GM18861 (cell line): ENCODE measurements around the gene CAMSAP2.
"Not testable (repeated sequence)": the region's sequence is repeated elsewhere in the genome, so short reads cannot be mapped to it uniquely, and the experiment has no call there.

Source experiments
- ATAC-seq: cut with Tn5 transposase; IDR thresholded peaks from one replicate; pipeline ENCODE4 v1.9.1; 2021; ENCODE audit not compliant: unreplicated experiment

Gene CAMSAP2

GRCh38 chr1:200780545-200781369, 42.1 kb downstream of the CAMSAP2 start:
- ATAC-seq: no peak

- no peak for ATAC-seq
These were observed 45.2 kb downstream of the CAMSAP2 start for GRCh38 chr1:200783926-200784325.

DNA sequence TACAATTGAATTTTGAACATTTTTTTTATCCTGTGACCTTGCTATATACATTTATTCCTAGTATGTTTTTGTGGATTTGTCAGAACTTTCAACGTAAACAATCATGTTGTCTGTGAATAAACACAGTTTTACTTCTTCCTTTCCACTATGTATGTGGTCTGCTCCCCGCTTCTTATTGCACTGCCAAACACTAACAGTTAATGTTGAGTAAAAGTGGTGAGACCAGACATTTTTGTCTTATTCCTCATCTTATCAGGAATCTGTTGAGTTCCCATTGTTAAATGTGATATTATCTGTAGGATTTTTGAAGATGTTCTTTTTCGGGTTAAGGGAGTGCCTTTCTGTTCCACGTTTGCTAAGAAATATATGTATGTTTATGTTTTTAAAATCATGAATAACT, 45.9 kb downstream of the CAMSAP2 start:
- no peak for ATAC-seq

- no peak for ATAC-seq
These were observed 48.1 kb downstream of the CAMSAP2 start for GRCh38 chr1:200786788-200787187.

- no peak for ATAC-seq
These were observed 49.2 kb downstream of the CAMSAP2 start for GRCh38 chr1:200787896-200788387.

DNA sequence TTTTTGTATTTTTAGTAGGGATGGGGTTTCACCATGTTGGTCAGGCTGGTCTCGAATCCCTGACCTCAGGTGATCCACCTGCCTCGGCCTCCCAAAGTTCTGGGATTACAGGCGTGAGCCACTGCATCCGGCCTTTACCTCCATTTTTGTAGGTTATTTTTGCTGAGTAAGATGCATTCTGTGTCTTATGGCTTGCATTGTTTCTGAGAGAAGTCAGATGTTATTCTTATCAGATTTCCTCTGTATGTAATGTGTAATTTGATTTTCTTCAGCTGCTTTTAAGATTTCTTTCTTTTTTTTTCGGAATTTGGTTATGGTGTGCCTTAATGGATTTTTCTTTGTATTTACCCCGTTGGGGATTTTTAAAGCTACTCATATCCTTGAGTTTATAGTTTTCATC, 52.3 kb downstream of the CAMSAP2 start:
- not testable (repeated sequence) for ATAC-seq

GRCh38 chr1:200793677-200794076, 55.0 kb downstream of the CAMSAP2 start:
- no peak for ATAC-seq

- ATAC-seq: no peak
These were observed 55.9 kb downstream of the CAMSAP2 start for GRCh38 chr1:200794506-200795065.

DNA sequence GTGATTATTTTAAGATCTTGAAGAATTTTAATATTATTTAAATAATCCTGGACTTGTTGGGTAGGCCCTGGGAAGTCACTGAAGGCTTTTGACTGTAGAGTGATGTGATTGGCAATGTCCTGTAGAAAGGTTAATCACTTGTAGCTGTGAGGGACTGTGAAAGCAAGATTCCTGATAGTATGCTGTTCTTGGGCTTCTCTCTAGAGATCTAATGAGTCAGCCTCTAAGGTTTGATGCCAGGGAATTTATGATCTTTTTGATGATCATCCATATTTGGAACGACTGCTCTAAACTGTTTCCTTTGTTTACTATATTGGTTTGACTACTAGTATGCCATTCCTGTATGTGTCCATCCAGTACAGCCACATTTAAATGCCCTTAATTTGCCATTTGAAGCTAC, 56.5 kb downstream of the CAMSAP2 start:
- no peak for ATAC-seq

- ATAC-seq: no peak
These were observed 63.3 kb downstream of the CAMSAP2 start for GRCh38 chr1:200802042-200802441.

DNA sequence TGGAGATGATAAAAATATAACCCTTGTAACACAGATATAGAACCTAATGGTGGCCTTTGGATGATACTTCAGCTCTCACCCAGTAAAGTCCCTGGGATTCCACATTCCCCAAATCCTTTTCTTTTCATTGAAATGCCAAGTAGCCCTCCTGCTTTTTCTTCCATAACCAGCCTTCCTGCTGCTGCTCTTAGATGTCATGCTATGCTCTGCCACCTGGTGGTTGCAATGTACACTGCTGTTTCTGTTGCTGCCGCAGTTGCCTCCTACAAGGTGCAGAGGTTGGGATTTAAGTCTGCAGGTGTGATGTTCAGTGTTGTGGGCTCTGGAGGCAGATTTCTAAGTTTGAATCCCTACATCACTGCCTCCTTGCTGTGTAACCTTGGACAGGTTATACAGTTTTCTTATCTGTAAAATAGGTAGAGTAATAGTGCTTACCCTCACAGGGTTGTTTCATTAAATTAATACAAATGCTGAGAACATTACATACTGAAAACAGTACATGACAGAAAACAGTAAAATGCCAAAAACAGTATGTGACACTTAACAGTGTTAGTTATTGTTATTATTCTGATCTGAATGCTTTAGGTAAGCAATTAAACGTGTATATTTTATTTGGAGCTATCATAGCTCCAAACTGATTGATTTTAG, 64.3 kb downstream of the CAMSAP2 start:
- peak; percentile 54 for ATAC-seq

GRCh38 chr1:200805719-200806118, 67.0 kb downstream of the CAMSAP2 start:
- ATAC-seq: no peak

DNA sequence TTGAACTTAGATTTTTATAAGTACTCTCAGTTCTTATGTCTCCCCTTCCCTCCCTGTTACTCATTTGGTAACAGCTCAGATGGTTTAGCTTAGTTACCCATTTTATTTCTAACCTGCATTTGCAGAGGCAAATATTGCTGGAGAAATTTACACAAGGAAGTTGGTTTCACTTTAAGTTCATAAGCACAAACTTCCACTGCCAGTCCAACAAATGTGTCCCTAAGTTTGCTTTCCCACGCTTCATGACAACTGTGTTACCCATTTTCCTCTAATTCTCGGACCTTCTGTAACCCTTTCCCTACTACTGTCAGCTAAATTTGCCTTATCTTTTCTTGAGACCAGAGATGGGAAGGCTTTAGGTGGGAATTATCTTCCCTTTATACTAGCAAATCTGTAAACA, 70.2 kb downstream of the CAMSAP2 start:
- no peak for ATAC-seq

- no peak for ATAC-seq
These were observed 73.0 kb downstream of the CAMSAP2 start for GRCh38 chr1:200811704-200812103.

DNA sequence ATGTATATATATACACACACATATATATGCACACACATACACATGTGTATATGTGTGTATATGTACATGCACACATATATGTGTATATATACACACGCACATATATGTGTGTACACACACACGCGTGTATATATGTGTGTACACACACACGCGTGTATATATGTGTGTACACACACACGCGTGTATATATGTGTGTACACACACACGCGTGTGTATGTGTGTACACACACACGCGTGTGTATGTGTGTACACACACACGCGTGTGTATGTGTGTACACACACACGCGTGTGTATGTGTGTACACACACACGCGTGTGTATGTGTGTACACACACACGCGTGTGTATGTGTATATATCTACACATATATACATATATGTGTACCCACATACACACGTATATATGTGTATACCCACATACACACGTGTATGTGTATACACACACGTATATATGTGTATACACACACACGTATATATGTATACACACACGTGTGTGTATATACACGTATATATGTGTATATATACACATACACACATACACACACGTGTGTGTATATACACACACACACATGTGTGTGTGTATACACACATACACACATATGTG, 78.0 kb downstream of the CAMSAP2 start:
- ATAC-seq: not testable (repeated sequence)

DNA sequence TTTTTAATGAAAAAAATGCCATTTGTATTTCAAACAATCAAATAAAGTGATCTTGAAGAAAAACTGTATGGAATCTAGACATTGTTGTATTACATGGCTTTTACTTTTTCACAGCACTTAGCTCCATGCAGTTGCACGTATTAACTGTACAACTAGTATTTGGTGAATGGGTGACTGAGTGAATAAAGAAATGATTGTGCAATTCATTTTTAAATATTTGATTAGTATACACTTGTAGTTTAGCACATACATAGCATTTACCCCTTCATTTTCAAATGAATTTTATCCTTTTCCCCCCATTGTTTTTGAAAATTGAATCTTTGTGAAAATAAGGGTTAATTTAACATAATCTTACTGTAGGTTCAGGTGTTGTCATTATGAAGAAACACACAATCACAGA, 79.6 kb downstream of the CAMSAP2 start:
- no peak for ATAC-seq

DNA sequence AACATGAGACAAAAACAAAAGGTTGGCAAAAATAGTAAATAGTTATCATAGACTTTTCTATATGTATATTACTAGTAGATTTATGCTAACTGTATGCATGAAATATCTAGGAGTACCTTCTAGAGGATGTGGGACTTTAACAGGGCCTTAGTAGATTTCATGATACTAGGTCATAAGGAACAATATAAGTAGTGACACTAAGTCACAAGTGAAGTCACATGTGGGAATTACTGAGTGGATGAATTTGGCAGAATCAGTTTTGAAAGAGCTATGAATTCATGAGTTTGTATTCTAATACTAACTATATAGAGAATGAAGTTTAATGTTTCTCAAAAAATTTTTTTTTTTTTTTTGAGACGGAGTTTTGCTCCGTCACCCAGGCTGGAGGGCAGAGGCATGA, 81.0 kb downstream of the CAMSAP2 start:
- ATAC-seq: no peak

- ATAC-seq: no peak
These were observed 92.4 kb downstream of the CAMSAP2 start for GRCh38 chr1:200831091-200831490.

- no peak for ATAC-seq
These were observed 95.7 kb downstream of the CAMSAP2 start for GRCh38 chr1:200834383-200834782.

- no peak for ATAC-seq
These were observed 97.5 kb downstream of the CAMSAP2 start for GRCh38 chr1:200836213-200836612.

- no peak for ATAC-seq
These were observed 99.4 kb downstream of the CAMSAP2 start for GRCh38 chr1:200837931-200838571.
